NT2/D1 (cell line): ENCODE data around the gene SRXN1.

Source experiments
- DNase-seq: peaks from one replicate; pipeline ENCODE4 v3.0.0-alpha.2; 2011; ENCODE audit warnings: low read depth, low spot score
- H3K27me3 ChIP-seq: 2 replicates; pipeline ENCODE4 v1.6.0; 2011; ENCODE audit warnings: mild to moderate bottlenecking; ENCODE audit not compliant: insufficient read length, insufficient read depth
- H3K36me3 ChIP-seq: 2 replicates; pipeline ENCODE4 v1.6.1; 2011; ENCODE audit warnings: mild to moderate bottlenecking, low read length, mixed read lengths; ENCODE audit not compliant: insufficient read depth, insufficient read length
- H3K4me1 ChIP-seq: 2 replicates; pipeline ENCODE4 v1.5.1; 2011; ENCODE audit not compliant: insufficient read depth, insufficient read length
- H3K4me3 ChIP-seq: 2 replicates; pipeline ENCODE4 v1.5.1; 2011; ENCODE audit warnings: low read depth; ENCODE audit not compliant: insufficient read length
- H3K9ac ChIP-seq: 2 replicates; pipeline ENCODE4 v1.6.0; 2011; ENCODE audit warnings: low read depth; ENCODE audit not compliant: insufficient read length
- H3K9me3 ChIP-seq: 2 replicates; pipeline ENCODE4 v1.5.1; 2011; ENCODE audit warnings: mild to moderate bottlenecking, low read length; ENCODE audit not compliant: insufficient read depth
- SUZ12 ChIP-seq: IDR thresholded peaks from 2 replicates; pipeline ENCODE4 v1.6.1; 2011; ENCODE audit not compliant: insufficient read length, insufficient read depth; ENCODE audit errors: extremely low read depth
- YY1 ChIP-seq: IDR thresholded peaks from 2 replicates; pipeline ENCODE4 v1.6.1; 2011; ENCODE audit not compliant: insufficient read length, insufficient read depth
- ZNF274 ChIP-seq: IDR thresholded peaks from 2 replicates; pipeline ENCODE4 v1.6.1; 2011; ENCODE audit warnings: mild to moderate bottlenecking, low read depth, low read length

SRXN1 gene

DNA sequence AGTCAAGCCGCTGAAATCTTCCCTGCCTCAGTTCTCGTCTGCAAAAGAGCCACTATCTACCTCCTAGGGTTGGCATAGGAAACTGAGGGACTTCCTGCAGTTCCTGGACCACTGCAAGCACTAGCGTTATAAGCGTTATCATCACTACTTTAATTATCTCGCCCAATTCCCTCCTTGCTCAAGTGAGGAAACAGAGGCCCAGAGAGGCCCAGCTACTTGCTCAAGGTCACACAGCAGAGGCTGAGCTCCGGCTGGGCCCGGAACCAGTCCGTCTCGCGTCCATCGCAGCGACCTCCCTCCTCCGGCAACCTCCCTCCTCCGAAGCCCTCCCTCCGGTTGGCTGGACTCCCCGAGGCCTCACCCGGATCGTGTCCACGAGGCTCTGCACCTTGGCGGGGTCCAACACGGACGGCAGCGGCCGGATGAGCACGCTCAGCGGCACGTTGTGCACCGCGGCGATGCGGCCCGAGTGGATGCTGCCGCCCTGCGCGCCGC is 338 bp downstream of the SRXN1 start:
- TF ChIP-seq SUZ12 (no peak), ZNF274 (no peak), YY1 (no peak)
- Histone ChIP-seq H3K4me3 (peak overlapping the region; percentile 94), H3K27me3 (no peaks in the 10 kb centered on the region), H3K36me3 (peaks cover 31% of the 10 kb centered on the region), H3K4me1 (peaks cover 7% of the 10 kb centered on the region), H3K9me3 (no peaks in the 10 kb centered on the region; the same call in 1 of the 2 replicates), H3K9ac (peak overlapping the region; percentile 93)
- DNase-seq = no peak

DNA sequence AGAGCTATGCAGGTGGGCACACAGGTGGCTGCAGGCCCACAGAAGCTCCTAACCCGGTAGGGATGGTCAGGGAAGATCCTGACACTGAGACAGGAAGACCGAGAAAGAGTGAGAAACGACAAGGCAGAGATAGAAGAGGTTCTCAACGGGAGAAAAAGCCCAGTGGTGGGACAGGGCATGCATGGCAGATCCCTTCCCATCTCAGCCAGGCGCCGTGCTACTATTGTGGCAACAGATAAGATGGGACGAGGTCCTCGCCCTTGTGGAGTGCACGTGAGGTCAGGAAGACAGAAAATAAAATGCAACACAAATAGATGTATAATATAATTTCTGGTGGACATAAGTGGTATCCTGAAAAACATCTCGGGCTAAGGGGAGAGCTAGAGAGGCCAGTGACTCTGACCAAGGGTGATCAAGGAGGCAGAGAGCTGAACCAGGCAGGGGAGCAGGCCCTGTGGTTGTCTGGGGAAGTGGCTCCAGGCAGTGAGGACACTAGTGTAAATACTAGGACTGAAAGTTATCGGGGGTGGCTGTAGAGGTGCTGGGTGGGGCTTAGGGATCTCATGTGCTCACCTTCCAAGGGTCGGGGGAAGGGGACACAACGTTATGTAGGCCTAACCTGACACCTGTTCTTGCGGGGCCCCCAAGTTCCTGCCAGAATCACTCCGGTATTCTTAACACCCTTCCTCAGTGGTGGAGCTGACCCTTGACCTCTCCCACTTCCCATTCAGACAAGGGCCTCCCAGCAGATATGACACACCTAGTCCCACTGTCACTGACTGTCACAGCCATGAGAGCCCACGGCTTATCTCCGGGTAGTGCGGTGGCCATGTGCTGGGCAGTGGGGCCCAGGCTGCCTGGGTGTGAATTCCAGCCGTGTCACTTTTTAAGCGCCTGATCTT is 1.0 kb downstream of the SRXN1 start:
- peaks cover 38% of the 10 kb centered on the region for H3K36me3 ChIP-seq
- TF ChIP-seq SUZ12 (no peak), ZNF274 (no peak)
- no peaks in the 10 kb centered on the region; the same call in 1 of the 2 replicates for H3K9me3 ChIP-seq
- no peak for DNase-seq
- peak overlapping the region; percentile 93 for H3K9ac ChIP-seq
- H3K4me3 ChIP-seq = peak overlapping the region; percentile 94
- no peaks in the 10 kb centered on the region for H3K27me3 ChIP-seq
- H3K4me1 ChIP-seq = peaks cover 7% of the 10 kb centered on the region

DNA sequence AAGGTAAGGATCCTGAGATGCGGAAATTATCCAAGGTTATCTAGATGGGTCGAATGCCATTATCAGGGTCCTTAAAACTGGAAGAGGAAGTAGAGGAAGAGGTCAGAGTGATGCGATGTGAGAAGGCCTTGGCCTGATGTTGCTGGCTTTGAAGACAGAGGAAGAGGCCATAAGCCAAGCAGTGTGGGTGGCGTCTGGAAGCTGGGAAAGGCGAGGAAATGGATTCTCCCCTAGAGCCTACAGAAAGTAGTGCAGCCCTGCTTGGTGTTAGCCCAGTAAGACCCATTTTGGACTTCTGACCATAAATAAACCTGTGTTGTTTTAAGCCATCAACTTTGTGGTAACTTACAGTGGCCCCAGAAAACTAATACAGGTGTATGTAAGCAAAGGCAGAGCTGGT is 2.0 kb downstream of the SRXN1 start:
- Histone ChIP-seq H3K9me3 (no peaks in the 10 kb centered on the region; the same call in 1 of the 2 replicates), H3K4me1 (peaks cover 7% of the 10 kb centered on the region), H3K4me3 (no peak overlapping the region), H3K27me3 (no peaks in the 10 kb centered on the region), H3K36me3 (peaks cover 40% of the 10 kb centered on the region), H3K9ac (no peak overlapping the region)
- no peak for TF ChIP-seq SUZ12
- no peak for TF ChIP-seq ZNF274
- TF ChIP-seq YY1 = no peak
- no peak for DNase-seq

DNA sequence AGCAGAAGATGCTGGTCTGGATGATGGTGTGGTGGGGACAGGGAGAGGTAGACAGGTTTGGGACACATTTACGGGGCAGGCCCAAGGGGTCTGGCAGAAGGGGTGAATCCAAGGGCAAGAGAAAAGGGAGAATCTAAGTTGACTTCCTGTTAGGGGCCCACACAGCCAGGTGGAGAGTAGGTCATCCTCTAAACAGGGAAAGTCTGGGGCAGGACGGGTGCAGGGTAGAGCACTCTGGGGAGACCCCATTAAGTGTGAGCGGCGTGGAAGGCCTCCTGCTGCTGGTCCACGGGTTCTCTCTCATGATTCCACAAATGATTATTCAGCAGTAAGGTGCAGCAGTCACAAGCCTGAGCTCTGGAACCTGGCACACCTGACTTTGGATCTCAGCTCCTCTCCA is 2.7 kb downstream of the SRXN1 start:
- Histone ChIP-seq H3K36me3 (peaks cover 40% of the 10 kb centered on the region), H3K9ac (no peak overlapping the region), H3K9me3 (no peaks in the 10 kb centered on the region; the same call in 1 of the 2 replicates), H3K4me3 (no peak overlapping the region), H3K4me1 (peaks cover 7% of the 10 kb centered on the region), H3K27me3 (no peaks in the 10 kb centered on the region)
- DNase-seq = no peak
- TF ChIP-seq YY1 (no peak), SUZ12 (no peak), ZNF274 (no peak)

DNA sequence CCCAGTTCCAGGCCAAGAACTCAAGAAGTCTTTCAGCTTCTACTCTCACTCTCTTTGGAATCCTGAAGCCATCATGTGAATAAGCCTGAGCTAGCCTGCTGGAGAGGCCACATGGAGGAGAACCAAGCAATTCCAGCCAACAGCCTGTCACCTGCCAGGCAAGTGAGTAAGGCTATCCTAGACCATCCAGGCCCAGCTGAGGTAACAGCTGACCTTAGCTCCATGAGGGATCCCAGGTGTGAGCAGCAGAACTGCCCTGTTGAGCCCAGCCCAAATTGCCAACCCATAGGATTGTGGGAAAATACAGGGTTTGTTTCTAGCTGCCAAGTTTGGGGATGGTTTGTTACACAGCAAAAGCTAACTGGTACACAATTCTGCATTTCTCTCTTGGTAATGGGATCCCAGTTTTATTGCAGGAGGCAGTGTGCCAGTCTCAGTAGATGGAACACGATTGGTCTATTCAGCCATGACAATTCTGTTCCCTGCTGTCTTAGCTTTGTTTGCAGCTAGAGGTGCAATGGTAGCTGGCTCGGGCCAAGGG is 5.5 kb downstream of the SRXN1 start:
- peaks cover 40% of the 10 kb centered on the region for H3K36me3 ChIP-seq
- no peaks in the 10 kb centered on the region for H3K27me3 ChIP-seq
- no peak for DNase-seq
- no peak overlapping the region for H3K4me3 ChIP-seq
- no peak overlapping the region for H3K9ac ChIP-seq
- H3K4me1 ChIP-seq = no peaks in the 10 kb centered on the region
- H3K9me3 ChIP-seq = no peaks in the 10 kb centered on the region; the same call in 1 of the 2 replicates
- TF ChIP-seq SUZ12 = no peak
- TF ChIP-seq ZNF274 = no peak
- TF ChIP-seq YY1 = no peak

DNA sequence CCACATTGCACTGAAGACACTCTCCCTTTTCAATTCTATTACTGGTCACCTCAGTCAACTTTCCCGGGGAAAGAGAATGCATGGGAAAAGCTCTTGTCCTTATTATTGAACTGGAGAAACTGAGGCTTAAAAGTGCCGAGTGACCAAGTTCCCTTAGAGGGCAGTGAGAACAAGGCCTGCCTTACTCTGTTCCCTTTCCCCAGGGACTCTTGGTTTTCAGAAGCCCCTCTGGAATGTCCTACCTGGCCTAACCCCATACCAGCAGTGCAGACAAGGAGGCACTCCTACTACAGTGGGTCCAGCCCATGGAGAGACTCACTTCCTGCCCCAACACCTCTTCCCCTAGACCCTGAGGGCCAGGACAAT is 6.1 kb downstream of the SRXN1 start:
- Histone ChIP-seq H3K27me3 (no peaks in the 10 kb centered on the region), H3K9ac (no peak overlapping the region), H3K9me3 (no peaks in the 10 kb centered on the region; the same call in 1 of the 2 replicates), H3K36me3 (peaks cover 40% of the 10 kb centered on the region), H3K4me3 (no peak overlapping the region), H3K4me1 (no peaks in the 10 kb centered on the region)
- TF ChIP-seq SUZ12 = no peak
- TF ChIP-seq ZNF274 = no peak
- no peak for TF ChIP-seq YY1
- no peak for DNase-seq

DNA sequence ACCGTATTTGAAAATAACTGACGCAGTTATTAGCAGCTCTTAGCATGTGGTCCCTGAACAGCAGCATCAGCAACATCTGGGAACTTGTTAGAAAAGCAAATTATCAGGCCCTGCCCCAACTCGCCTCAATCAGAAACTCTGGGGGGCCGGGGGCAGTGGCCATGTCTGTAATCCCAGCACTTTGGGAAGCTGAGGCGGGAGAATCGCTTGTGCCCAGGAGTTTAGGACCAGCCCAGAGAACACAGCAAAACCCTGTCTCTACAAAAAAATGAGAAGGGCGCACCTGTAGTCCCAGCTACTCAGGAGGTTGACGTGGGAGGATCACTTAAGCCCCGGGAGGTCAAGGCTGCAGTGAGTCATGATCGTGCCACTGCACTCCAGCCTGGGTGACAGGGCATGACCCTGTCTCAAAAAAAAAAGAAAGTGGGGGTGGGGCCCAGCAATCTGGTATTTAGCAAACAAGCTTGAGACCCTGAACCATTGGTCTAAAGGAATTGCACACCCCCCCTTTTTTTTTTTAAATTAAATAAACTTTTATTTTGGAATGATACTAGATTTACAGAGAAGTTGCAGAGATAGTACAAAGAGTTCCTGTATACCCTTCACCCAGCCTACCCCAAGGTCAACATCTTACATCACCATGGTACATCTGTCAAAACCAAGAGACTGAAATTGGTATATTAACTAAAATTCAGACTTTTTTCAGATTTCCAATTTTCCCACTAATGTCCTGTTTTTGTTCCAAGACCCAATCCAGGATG is 6.7 kb downstream of the SRXN1 start:
- Histone ChIP-seq H3K4me1 (no peaks in the 10 kb centered on the region), H3K27me3 (no peaks in the 10 kb centered on the region), H3K4me3 (no peak overlapping the region), H3K9ac (no peak overlapping the region), H3K36me3 (peaks cover 40% of the 10 kb centered on the region), H3K9me3 (no peaks in the 10 kb centered on the region; the same call in 1 of the 2 replicates)
- no peak for TF ChIP-seq SUZ12
- TF ChIP-seq YY1 = no peak
- TF ChIP-seq ZNF274 = no peak
- no peak for DNase-seq
